HepG2 (cell line): ENCODE results near the gene LDB2. TPM values are rescaled to one million over a fixed set of nuclear protein-coding genes. Genes with fewer than 3 reads are reported as not detected.

Source experiments
- ATAC-seq: fragments of 200-7000 bp; cut with Tn5 transposase; 3 replicates; pipeline ENCODE4 v1.9.1; 2020; ENCODE audit warnings: mild to moderate bottlenecking, moderate library complexity
- BruUV-seq: library from RNA; stranded (reverse); fragments of 400-500 nt; replicated peaks from 2 replicates; lab custom pipeline; 2021; lab: Mats Ljungman, UMichigan
- CTCF ChIA-PET: fragments of 300-600 bp; formaldehyde crosslinking; extraction: SDS; loops from one replicate; lab custom pipeline; 2021; ENCODE audit warnings: low total read pairs, inconsistent platforms, low intra/inter-chr PET ratio; lab: Yijun Ruan, JAX
- POLR2A ChIA-PET: fragments of 350-600 bp; sonication (Branson Sonifier 250); formaldehyde crosslinking; loops from one replicate; lab custom pipeline; 2020; ENCODE audit warnings: antibody characterized with exemption, inconsistent platforms; lab: Yijun Ruan, JAX
- DNase-seq: peaks from one replicate; pipeline ENCODE4 v3.0.0-alpha.2; 2015; ENCODE audit warnings: low spot score
- FAIRE-seq: peaks from 3 replicates; lab custom pipeline; 2011; peaks lifted over from hg19 to GRCh38; lab: Jason Lieb, UNC
- H2AFZ ChIP-seq: one replicate; pipeline ENCODE4 v1.6.1; 2011; ENCODE audit warnings: low read length, inconsistent platforms
- H3K27ac ChIP-seq: fragments of 300-600 bp; 3 replicates; pipeline ENCODE4 v1.8.0; 2011; ENCODE audit warnings: mixed run types, mild to moderate bottlenecking, mixed read lengths, low read length, inconsistent platforms; ENCODE audit not compliant: insufficient read depth; ENCODE audit errors: extremely low read length
- H3K27me3 ChIP-seq, 2 experiments: fragments of 200-600 bp in 1 of 2; 2 replicates in 1 of 2; 3 replicates in 1 of 2; pipeline versions ENCODE4 v1.6.0 to v1.8.0; 2011; ENCODE audit warnings: low read length in 2 of 2, mild to moderate bottlenecking in 2 of 2, moderate library complexity in 2 of 2, inconsistent platforms in 1 of 2; ENCODE audit not compliant: insufficient read depth in 2 of 2, control insufficient read depth in 1 of 2
- H3K36me3 ChIP-seq, 2 experiments: fragments of 200-600 bp in 1 of 2; replicated peaks in 1 of 2; 2 replicates in 1 of 2; 3 replicates in 1 of 2; pipeline versions ENCODE4 v1.5.1 to v1.8.0; 2011; ENCODE audit warnings: low read length in 2 of 2, inconsistent platforms in 1 of 2; ENCODE audit not compliant: insufficient read depth in 2 of 2, control insufficient read depth in 1 of 2
- H3K4me1 ChIP-seq: 2 replicates; pipeline ENCODE4 v1.5.1; 2012; ENCODE audit warnings: low read length, inconsistent platforms; ENCODE audit not compliant: insufficient read depth
- H3K4me2 ChIP-seq: 2 replicates; pipeline ENCODE4 v1.6.0; 2011; ENCODE audit warnings: low read depth, low read length, inconsistent platforms
- H3K4me3 ChIP-seq, 3 experiments: fragments of 200-600 bp in 1 of 3; sonication (generic), shearing (Covaris generic) in 1 of 3; replicated peaks in 1 of 3; 2 replicates each; pipeline ENCODE4 v1.5.1; 2011 to 2016; ENCODE audit warnings: low read length in 3 of 3, inconsistent platforms in 2 of 3, low read depth in 2 of 3, mild to moderate bottlenecking in 2 of 3, control low read depth in 1 of 3, mixed read lengths in 1 of 3; ENCODE audit not compliant: insufficient read depth in 1 of 3
- H3K79me2 ChIP-seq: one replicate; pipeline ENCODE4 v1.6.1; 2011; ENCODE audit warnings: low read length, inconsistent platforms; ENCODE audit not compliant: insufficient read depth
- H3K9ac ChIP-seq: 2 replicates; pipeline ENCODE4 v1.6.0; 2011; ENCODE audit warnings: mild to moderate bottlenecking, low read depth, low read length, inconsistent platforms; ENCODE audit not compliant: insufficient read depth
- H3K9me3 ChIP-seq: 2 replicates; pipeline ENCODE4 v1.5.1; 2012; ENCODE audit warnings: mild to moderate bottlenecking, low read length
- H4K20me1 ChIP-seq: 2 replicates; pipeline ENCODE4 v1.6.0; 2011; ENCODE audit warnings: inconsistent platforms, mild to moderate bottlenecking, low read length, moderate library complexity; ENCODE audit not compliant: insufficient read depth
- ARID3A ChIP-seq: IDR thresholded peaks from 2 replicates; pipeline ENCODE4 v1.6.1; 2012; ENCODE audit warnings: low read depth, low read length, improper control_type of control experiment
- MAF1 ChIP-seq: sonication (generic); formaldehyde crosslinking; IDR thresholded peaks from 2 replicates; pipeline ENCODE4 v1.5.0; 2020; ENCODE audit warnings: missing genetic modification reagents, borderline replicate concordance
- MEIS1 ChIP-seq: sonication (generic); formaldehyde crosslinking; IDR thresholded peaks from 2 replicates; pipeline ENCODE4 v1.9.0; 2021; ENCODE audit warnings: mild to moderate bottlenecking, missing genetic modification reagents, moderate library complexity, borderline replicate concordance
- RBFOX2 ChIP-seq: fragments of 200-400 bp; formaldehyde crosslinking; IDR thresholded peaks from 2 replicates; pipeline ENCODE4 v1.6.1; 2017; ENCODE audit warnings: low read depth, mild to moderate bottlenecking, low read length
- RCOR2 ChIP-seq: IDR thresholded peaks from 2 replicates; pipeline ENCODE4 v1.6.1; 2016; ENCODE audit warnings: missing biosample characterization, missing genetic modification reagents
- RERE ChIP-seq: IDR thresholded peaks from 2 replicates; pipeline ENCODE4 v1.6.1; 2016; ENCODE audit warnings: low read depth, missing genetic modification reagents, missing compliant biosample characterization
- SIX4 ChIP-seq: sonication (generic); formaldehyde crosslinking; IDR thresholded peaks from 2 replicates; pipeline ENCODE4 v1.4.0; 2020; ENCODE audit warnings: missing genetic modification reagents
- SRF ChIP-seq: IDR thresholded peaks from 2 replicates; pipeline ENCODE4 v1.6.1; 2011; ENCODE audit warnings: mild to moderate bottlenecking, low read depth, low read length, moderate library complexity
- SRSF9 ChIP-seq: fragments of 200-400 bp; formaldehyde crosslinking; IDR thresholded peaks from 2 replicates; pipeline ENCODE4 v1.6.1; 2018; ENCODE audit warnings: borderline replicate concordance, mild to moderate bottlenecking, low read depth, low read length; ENCODE audit not compliant: insufficient read depth, poor library complexity, severe bottlenecking
- ZNF839 ChIP-seq: sonication (generic); formaldehyde crosslinking; IDR thresholded peaks from 2 replicates; pipeline ENCODE4 v1.4.0; 2020; ENCODE audit warnings: missing genetic modification reagents, mild to moderate bottlenecking, borderline replicate concordance
- WGBS: methylation state at CpG from one replicate; pipeline ENCODE4 v1.1.6; 2017; ENCODE audit warnings: low lambda C conversion rate; 5-methylcytosine and 5-hydroxymethylcytosine counted together
- in situ Hi-C: cut with HindIII; loops from 2 replicates; pipeline ENCODE4 v1.10.0; 2017; ENCODE audit warnings: low pct_unique_long_range_greater_than_20kb; ENCODE audit not compliant: extremely low pct_ligation_motif_present
- intact Hi-C: fragments of 100-400 bp; cut with micrococcal nuclease; formaldehyde crosslinking; loops from one replicate; pipeline ENCODE4 v1.10.0; 2022; ENCODE audit not compliant: unreplicated experiment
- polyA plus RNA-seq, 8 experiments: library from polyadenylated mRNA; depleted of rRNA in 3 of 8; stranded (reverse) in 7 of 8; unstranded in 1 of 8; fragments of >200 nt; fragmentation: Illumina TruSeq in 4 of 8; extraction: Trizol in 4 of 8; gene quantifications; 2 replicates each; pipeline versions ENCODE4 v1.2.1 to v1.2.3, GENCODE V29; 2011 to 2016; ENCODE audit warnings: low read depth in 4 of 8, missing spikeins in 1 of 8, mixed read lengths in 1 of 8; ENCODE audit not compliant: insufficient read depth in 1 of 8
- total RNA-seq, 5 experiments: library from RNA; depleted of rRNA; stranded (reverse); fragments of >200 nt; fragmentation: Illumina TruSeq; extraction: Trizol; gene quantifications; 2 replicates each; pipeline ENCODE4 v1.2.3, GENCODE V29; 2016; ENCODE audit warnings: low read depth in 1 of 5

The LDB2 gene
- total and polyA plus RNA-seq, 2 of the 13 experiments (the other 11 are each of a cell fraction or from before 2014, with no cell fraction given): not detected

- no peaks in the 10 kb centered on the region for H3K4me1 ChIP-seq
- H3K9me3 ChIP-seq: peaks cover 20% of the 10 kb centered on the region
- DNase-seq: no peak
- in situ Hi-C loops (no loop called here), intact Hi-C loops (no loop called here)
- H3K4me3 ChIP-seq: no peak overlapping the region
- no peak overlapping the region for H3K27ac ChIP-seq
- H2AFZ ChIP-seq: no peak overlapping the region
- no peaks in the 10 kb centered on the region for H3K27me3 ChIP-seq
- H3K36me3 ChIP-seq: no peaks in the 10 kb centered on the region
- ChIA-PET POLR2A (no interaction called here), CTCF (no interaction called here)
- H3K4me2 ChIP-seq: no peak overlapping the region
- no peak for FAIRE-seq
- no peaks in the 10 kb centered on the region for H4K20me1 ChIP-seq
- TF ChIP-seq ARID3A (no peak), RCOR2 (CRISPR knock-in tag) (no peak)
- WGBS: 3% methylated on average over 2 of the region's 2 CpGs
- no peak for ATAC-seq
- no peaks in the 10 kb centered on the region for H3K79me2 ChIP-seq
- BruUV-seq: no TSS peak
- H3K9ac ChIP-seq: no peak overlapping the region
These were observed 393.2 kb downstream of the LDB2 start for GRCh38 chr4:16505267-16505666.

- 37% methylated on average over 4 of the region's 4 CpGs for WGBS
- no peaks in the 10 kb centered on the region for H3K27me3 ChIP-seq
- no peaks in the 10 kb centered on the region for H3K79me2 ChIP-seq
- no peak overlapping the region for H3K27ac ChIP-seq
- in situ Hi-C loops: no loop called here
- H3K36me3 ChIP-seq: no peaks in the 10 kb centered on the region
- H3K9ac ChIP-seq: no peak overlapping the region
- ChIA-PET POLR2A (no interaction called here), CTCF (no interaction called here)
- no peaks in the 10 kb centered on the region for H3K4me1 ChIP-seq
- no peaks in the 10 kb centered on the region for H4K20me1 ChIP-seq
- 0 out of 2 replicates have a peak, but pooled peaks cover 6% of the 10 kb centered on the region for H3K9me3 ChIP-seq
- intact Hi-C loops: no loop called here
- FAIRE-seq: no peak
- no TSS peak for BruUV-seq
- no peak for ATAC-seq
- no peak overlapping the region for H3K4me3 ChIP-seq
- no peak overlapping the region for H2AFZ ChIP-seq
- DNase-seq: no peak
- H3K4me2 ChIP-seq: no peak overlapping the region
- no peak for TF ChIP-seq RBFOX2
- TF ChIP-seq SRSF9: no peak
- no peak for TF ChIP-seq MEIS1 (CRISPR knock-in tag)
- no peak for TF ChIP-seq SRF
- TF ChIP-seq RERE: no peak
- no peak for TF ChIP-seq ZNF839
- TF ChIP-seq MAF1 (CRISPR knock-in tag): no peak
- TF ChIP-seq SIX4 (CRISPR knock-in tag): no peak
These were observed 394.9 kb downstream of the LDB2 start for GRCh38 chr4:16503421-16504100.
